Mesodermal cell (in vitro differentiated cells): ENCODE results near the gene THAP3. TPM values are rescaled to one million over a fixed set of nuclear protein-coding genes. Genes with fewer than 3 reads are reported as not detected.
A peak's percentile ranks its signal among the peaks of the same experiment; 100 is the strongest.

Experiments used
- H3K27ac ChIP-seq: 2 replicates; pipeline ENCODE4 v1.7.0; 2013; ENCODE audit warnings: mild to moderate bottlenecking, low read depth, low read length, moderate library complexity; ENCODE audit not compliant: severe bottlenecking
- H3K36me3 ChIP-seq: 2 replicates; pipeline ENCODE4 v1.7.1; 2013; ENCODE audit warnings: mild to moderate bottlenecking, low read length, moderate library complexity; ENCODE audit not compliant: control insufficient read depth, insufficient read depth
- H3K4me1 ChIP-seq: one replicate; pipeline ENCODE4 v1.7.1; 2013; ENCODE audit warnings: mild to moderate bottlenecking, low read length; ENCODE audit not compliant: insufficient read depth, control insufficient read depth, poor library complexity, severe bottlenecking
- H3K4me3 ChIP-seq: 2 replicates; pipeline ENCODE4 v1.7.0; 2013; ENCODE audit warnings: low read length, control low read depth, mild to moderate bottlenecking; ENCODE audit not compliant: insufficient read depth, poor library complexity, severe bottlenecking; ENCODE audit errors: extremely low read depth
- H3K9me3 ChIP-seq: 2 replicates; pipeline ENCODE4 v1.7.1; 2013; ENCODE audit warnings: mild to moderate bottlenecking, low read length, moderate library complexity; ENCODE audit not compliant: control insufficient read depth
- WGBS, 2 experiments: methylation state at CpG; one replicate each; pipeline ENCODE4 v1.1.5; 2013; ENCODE audit warnings: missing lambda C conversion rate in 2 of 2; ENCODE audit not compliant: insufficient coverage in 2 of 2; 5-methylcytosine and 5-hydroxymethylcytosine counted together
- polyA plus RNA-seq, 2 experiments: library from polyadenylated mRNA; stranded (reverse); fragments of 50-300 nt; gene quantifications; one replicate each; pipeline ENCODE4 v1.2.3, GENCODE V29; 2013

Gene THAP3, protein sequence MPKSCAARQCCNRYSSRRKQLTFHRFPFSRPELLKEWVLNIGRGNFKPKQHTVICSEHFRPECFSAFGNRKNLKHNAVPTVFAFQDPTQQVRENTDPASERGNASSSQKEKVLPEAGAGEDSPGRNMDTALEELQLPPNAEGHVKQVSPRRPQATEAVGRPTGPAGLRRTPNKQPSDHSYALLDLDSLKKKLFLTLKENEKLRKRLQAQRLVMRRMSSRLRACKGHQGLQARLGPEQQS
- polyA plus RNA-seq (2013, experiment 1 of 2) = 24.1 TPM
- 21.9 TPM for polyA plus RNA-seq (2013, experiment 2 of 2)

DNA sequence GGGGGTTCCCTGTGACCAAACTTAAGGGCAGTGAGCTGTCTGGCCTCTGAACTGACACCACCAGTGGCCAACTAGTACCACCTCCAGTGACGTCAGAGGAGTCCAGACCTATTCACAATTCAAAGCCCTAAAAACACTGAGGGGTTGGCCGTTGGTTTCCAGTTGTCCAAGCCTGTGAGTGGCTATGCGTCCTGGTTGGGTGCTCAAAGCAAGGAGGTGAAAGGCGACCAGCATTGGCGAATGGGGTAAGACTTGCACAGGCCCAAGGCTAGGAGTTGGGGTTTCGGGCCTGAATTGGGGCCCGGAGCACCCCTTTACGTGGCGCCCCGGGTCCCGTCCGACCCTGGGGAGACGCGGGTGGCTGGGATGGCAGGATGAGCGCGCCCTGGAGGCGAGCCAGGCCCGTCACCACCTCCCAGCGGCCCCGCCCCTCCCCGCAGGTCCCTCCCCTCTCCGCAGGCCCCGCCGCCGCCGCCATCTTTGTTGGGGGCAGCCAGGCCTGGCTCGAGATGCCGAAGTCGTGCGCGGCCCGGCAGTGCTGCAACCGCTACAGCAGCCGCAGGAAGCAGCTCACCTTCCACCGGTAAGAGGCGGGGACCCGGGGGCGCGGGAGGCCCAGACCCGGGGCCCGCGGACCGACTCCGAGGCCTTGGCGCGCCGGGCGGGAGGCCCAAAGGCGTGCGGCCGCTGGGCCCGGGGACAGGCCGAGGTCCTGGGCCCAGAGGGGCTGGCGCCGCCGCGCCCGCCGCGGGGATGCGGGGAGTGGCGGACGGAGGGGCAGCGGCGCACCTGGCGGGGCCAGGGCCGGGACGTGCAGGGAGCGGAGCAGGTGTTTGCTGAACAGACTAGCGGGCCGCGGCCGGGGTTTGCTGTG lies at the start of gene THAP3:
THAP3 (plus strand) TSS at position 159 of the 874 bp plus-strand sequence; CDS start at position 510, 351 bp downstream.
- WGBS, 2 experiments = 2 to 4% methylated on average over 46 to 63 of the region's 73 CpGs
- no peaks in the 10 kb centered on the region for H3K9me3 ChIP-seq
- H3K36me3 ChIP-seq = peaks cover 80% of the 10 kb centered on the region
- peaks cover 23% of the 10 kb centered on the region for H3K4me1 ChIP-seq
- H3K4me3 ChIP-seq = peak within 1 kb of the TSS; percentile 68
- H3K27ac ChIP-seq = peak within 1 kb of the TSS; percentile 79

DNA sequence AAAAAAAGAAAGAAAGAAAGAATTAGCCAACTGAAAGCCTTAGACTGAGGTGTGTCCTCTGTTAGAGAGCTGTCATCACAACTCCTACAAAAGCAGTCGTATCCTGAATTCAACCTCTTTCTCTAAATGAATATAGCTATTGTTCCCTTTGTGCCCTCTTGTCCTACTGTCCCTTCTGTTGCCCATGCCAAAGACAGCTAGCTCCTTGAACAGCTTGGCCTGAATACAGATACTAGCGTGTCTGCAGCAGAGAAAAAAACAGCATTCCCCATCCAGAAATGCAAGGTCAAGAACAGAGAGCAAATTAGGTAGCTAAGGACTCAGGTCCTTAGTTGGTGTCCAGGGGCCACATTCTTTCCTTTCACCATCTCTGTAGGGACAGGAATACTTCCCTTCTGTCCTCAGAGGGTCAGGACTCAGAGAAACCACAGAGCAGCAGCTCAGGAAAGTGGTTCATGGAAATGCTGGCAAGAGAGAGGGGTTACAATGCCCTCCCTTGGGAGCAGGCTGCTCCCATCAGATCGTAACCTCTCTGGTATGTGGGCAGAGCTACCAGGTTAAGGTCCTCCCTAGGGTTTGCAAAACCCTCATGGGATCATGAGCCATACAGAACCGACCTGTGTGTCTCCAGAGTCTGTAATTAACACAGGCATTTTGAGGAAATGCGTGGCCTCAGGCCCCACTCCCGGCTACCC lies 46.7 kb upstream of the THAP3 start:
- peaks cover 11% of the 10 kb centered on the region for H3K36me3 ChIP-seq
- no peaks in the 10 kb centered on the region for H3K9me3 ChIP-seq
- H3K4me1 ChIP-seq = peaks cover 20% of the 10 kb centered on the region
- WGBS, 2 experiments = 87 to 90% methylated on average over 5 of the region's 6 CpGs
- no peak overlapping the region for H3K27ac ChIP-seq
- H3K4me3 ChIP-seq = no peak overlapping the region

DNA sequence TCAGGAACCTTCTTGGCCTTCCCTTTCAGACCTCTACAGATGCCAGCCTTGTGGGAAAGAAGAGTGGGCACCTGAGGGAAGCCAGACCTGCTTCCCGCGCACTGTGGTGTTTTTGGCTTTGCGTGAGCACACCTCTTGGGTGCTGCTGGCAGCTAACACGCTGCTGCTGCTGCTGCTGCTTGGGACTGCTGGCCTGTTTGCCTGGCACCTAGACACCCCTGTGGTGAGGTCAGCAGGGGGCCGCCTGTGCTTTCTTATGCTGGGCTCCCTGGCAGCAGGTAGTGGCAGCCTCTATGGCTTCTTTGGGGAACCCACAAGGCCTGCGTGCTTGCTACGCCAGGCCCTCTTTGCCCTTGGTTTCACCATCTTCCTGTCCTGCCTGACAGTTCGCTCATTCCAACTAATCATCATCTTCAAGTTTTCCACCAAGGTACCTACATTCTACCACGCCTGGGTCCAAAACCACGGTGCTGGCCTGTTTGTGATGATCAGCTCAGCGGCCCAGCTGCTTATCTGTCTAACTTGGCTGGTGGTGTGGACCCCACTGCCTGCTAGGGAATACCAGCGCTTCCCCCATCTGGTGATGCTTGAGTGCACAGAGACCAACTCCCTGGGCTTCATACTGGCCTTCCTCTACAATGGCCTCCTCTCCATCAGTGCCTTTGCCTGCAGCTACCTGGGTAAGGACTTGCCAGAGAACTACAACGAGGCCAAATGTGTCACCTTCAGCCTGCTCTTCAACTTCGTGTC lies 45.9 kb upstream of the THAP3 start:
- peak overlapping the region; percentile 88 for H3K27ac ChIP-seq
- peaks cover 11% of the 10 kb centered on the region for H3K36me3 ChIP-seq
- WGBS, 2 experiments = 93 to 96% methylated on average over 14 of the region's 14 CpGs

DNA sequence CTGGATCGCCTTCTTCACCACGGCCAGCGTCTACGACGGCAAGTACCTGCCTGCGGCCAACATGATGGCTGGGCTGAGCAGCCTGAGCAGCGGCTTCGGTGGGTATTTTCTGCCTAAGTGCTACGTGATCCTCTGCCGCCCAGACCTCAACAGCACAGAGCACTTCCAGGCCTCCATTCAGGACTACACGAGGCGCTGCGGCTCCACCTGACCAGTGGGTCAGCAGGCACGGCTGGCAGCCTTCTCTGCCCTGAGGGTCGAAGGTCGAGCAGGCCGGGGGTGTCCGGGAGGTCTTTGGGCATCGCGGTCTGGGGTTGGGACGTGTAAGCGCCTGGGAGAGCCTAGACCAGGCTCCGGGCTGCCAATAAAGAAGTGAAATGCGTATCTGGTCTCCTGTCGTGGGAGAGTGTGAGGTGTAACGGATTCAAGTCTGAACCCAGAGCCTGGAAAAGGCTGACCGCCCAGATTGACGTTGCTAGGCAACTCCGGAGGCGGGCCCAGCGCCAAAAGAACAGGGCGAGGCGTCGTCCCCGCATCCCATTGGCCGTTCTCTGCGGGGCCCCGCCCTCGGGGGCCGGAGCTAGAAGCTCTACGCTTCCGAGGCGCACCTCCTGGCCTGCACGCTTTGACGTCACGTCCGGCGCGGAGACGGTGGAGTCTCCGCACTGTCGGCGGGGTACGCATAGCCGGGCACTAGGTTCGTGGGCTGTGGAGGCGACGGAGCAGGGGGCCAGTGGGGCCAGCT lies 45.1 kb upstream of the THAP3 start, which contains the start of gene ZBTB48:
ZBTB48 (plus strand) TSS at position 621 of the 745 bp plus-strand sequence. CDS start 616 bp downstream, outside the sequence.
- H3K4me1 ChIP-seq = peaks cover 20% of the 10 kb centered on the region
- H3K27ac ChIP-seq = peak within 1 kb of the TSS; percentile 88
- 22% methylated on average over 44 to 55 of the region's 58 CpGs for WGBS, 2 experiments
- H3K36me3 ChIP-seq = peaks cover 11% of the 10 kb centered on the region
- peak within 1 kb of the TSS; percentile 90 for H3K4me3 ChIP-seq
- no peaks in the 10 kb centered on the region for H3K9me3 ChIP-seq

More for the DNA sequence above, 45.9 kb upstream of the THAP3 start:
- H3K9me3 ChIP-seq = no peaks in the 10 kb centered on the region
- peak overlapping the region; percentile 90 for H3K4me3 ChIP-seq
- peaks cover 20% of the 10 kb centered on the region for H3K4me1 ChIP-seq

DNA sequence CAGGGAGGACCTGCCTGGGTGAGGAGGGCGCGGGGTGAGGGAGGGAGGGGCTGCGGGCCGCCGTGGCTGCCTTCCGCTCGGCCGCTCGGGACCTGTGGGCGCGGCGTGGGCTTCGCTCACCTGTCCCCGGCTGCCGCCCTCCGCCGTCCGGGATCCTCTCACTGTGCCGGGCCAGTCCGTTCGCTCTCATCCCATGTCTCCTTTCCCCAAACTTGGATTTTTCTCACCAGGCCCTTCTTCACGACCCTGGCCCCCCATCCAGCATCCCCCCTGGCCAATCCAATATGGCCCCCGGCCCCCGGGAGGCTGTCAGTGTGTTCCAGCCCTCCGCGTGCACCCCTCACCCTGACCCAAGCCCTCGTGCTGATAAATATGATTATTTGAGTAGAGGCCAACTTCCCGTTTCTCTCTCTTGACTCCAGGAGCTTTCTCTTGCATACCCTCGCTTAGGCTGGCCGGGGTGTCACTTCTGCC lies 44.5 kb upstream of the THAP3 start:
- 2 to 3% methylated on average over 7 to 25 of the region's 30 CpGs for WGBS, 2 experiments
- no peaks in the 10 kb centered on the region for H3K9me3 ChIP-seq
- peaks cover 20% of the 10 kb centered on the region for H3K4me1 ChIP-seq
- peaks cover 11% of the 10 kb centered on the region for H3K36me3 ChIP-seq
- peak overlapping the region; percentile 90 for H3K4me3 ChIP-seq
- peak overlapping the region; percentile 49 for H3K27ac ChIP-seq

DNA sequence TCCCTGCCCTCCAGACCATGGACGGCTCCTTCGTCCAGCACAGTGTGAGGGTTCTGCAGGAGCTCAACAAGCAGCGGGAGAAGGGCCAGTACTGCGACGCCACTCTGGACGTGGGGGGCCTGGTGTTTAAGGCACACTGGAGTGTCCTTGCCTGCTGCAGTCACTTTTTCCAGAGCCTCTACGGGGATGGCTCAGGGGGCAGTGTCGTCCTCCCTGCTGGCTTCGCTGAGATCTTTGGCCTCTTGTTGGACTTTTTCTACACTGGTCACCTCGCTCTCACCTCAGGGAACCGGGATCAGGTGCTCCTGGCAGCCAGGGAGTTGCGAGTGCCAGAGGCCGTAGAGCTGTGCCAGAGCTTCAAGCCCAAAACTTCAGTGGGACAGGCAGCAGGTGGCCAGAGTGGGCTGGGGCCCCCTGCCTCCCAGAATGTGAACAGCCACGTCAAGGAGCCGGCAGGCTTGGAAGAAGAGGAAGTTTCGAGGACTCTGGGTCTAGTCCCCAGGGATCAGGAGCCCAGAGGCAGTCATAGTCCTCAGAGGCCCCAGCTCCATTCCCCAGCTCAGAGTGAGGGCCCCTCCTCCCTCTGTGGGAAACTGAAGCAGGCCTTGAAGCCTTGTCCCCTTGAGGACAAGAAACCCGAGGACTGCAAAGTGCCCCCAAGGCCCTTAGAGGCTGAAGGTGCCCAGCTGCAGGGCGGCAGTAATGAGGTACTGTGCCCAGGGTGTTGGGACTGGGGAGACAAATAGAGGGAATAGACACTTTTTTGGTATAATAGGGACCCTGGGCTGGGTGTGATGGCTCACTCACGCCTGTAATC lies 43.9 kb upstream of the THAP3 start:
- WGBS, 2 experiments = 56 to 57% methylated on average over 15 to 19 of the region's 19 CpGs
- peaks cover 20% of the 10 kb centered on the region for H3K4me1 ChIP-seq
- peak overlapping the region; percentile 49 for H3K27ac ChIP-seq
- H3K9me3 ChIP-seq = no peaks in the 10 kb centered on the region
- H3K4me3 ChIP-seq = peak overlapping the region; percentile 90
- peaks cover 11% of the 10 kb centered on the region for H3K36me3 ChIP-seq

DNA sequence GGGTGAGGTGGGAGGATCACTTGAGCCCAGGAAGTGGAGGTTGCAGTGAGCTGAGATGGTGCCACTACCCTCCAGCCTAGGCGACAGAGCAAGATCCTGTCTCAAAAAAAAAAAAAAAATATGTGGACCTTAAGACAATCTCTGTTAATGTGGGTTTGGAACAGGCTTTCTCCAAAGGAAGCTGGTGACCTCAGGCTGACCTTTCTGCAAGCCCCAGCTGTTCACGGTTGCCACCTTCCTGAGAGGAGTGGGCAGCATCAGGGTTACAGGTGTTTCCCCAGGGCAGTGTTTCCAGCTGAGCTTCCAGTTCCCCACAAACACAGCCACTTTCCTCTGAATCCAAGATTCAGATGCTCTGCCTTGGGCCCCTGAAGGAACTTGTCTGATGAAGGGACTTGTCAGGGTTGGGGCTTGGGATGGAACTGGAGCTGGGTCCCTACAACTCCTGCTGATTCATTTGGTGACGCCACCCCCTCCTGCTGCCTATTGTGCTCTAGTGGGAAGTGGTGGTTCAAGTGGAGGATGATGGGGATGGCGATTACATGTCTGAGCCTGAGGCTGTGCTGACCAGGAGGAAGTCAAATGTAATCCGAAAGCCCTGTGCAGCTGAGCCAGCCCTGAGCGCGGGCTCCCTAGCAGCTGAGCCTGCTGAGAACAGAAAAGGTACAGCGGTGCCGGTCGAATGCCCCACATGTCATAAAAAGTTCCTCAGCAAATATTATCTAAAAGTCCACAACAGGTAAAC lies 42.9 kb upstream of the THAP3 start:
- H3K4me3 ChIP-seq = no peak overlapping the region

DNA sequence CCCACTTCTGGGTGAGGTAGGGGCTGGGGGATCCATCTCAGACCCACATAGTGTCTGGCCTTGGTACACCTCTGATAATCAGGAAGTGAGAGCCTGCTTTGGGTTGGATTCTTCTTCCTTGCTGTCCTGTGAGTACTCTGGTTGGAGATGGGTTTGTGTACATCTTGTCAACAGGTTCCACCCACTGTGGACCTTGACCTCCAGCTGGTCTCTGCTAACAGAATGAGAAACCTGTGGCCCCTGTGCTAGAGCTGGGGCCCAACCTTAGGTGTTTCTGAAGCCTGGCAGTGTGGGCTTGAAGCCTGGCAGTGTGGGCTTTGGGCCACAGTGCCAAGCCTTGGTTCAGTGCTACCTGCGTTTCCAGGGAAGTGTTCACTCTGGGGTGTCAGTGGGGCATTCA lies 42.3 kb upstream of the THAP3 start:
- Histone ChIP-seq H3K27ac (no peak overlapping the region), H3K4me1 (peaks cover 20% of the 10 kb centered on the region), H3K9me3 (no peaks in the 10 kb centered on the region), H3K36me3 (peaks cover 15% of the 10 kb centered on the region), H3K4me3 (no peak overlapping the region)
- WGBS, 2 experiments = 89 to 100% methylated on average over 1 of the region's 1 CpG

More for the DNA sequence above, 42.9 kb upstream of the THAP3 start:
- no peak overlapping the region for H3K27ac ChIP-seq
- WGBS, 2 experiments = 97 to 100% methylated on average over 4 to 10 of the region's 10 CpGs
- H3K36me3 ChIP-seq = peaks cover 13% of the 10 kb centered on the region
- H3K4me1 ChIP-seq = peaks cover 20% of the 10 kb centered on the region
- no peaks in the 10 kb centered on the region for H3K9me3 ChIP-seq
